ENCODE measurements around the gene UBE2O.
A peak's percentile ranks its signal among the peaks of the same experiment; 100 is the strongest.

The UBE2O gene

GRCh38 chr17:76397687-76398522, 55.0 kb downstream of the UBE2O start:
- no peak overlapping the region for H3K27ac ChIP-seq
- DNase-seq (ENCODE audit: low spot score), result peak; percentile 88
- TF ChIP-seq CTCF (IDR thresholded peaks at IDR 0.05), result peak; percentile 98
- H3K4me3 ChIP-seq, result no peak overlapping the region

- H3K27ac ChIP-seq, result no peak overlapping the region
- TF ChIP-seq CTCF (IDR thresholded peaks at IDR 0.05), result no peak
- no peak for DNase-seq (ENCODE audit: low spot score)
Observed at GRCh38 chr17:76397184-76397583, 55.8 kb downstream of the UBE2O start.

GRCh38 chr17:76395980-76396379, 57.0 kb downstream of the UBE2O start:
- Histone ChIP-seq H3K4me3 (no peak overlapping the region), H3K27ac (no peak overlapping the region)
- DNase-seq (ENCODE audit: low spot score), result no peak
- TF ChIP-seq CTCF (IDR thresholded peaks at IDR 0.05), result no peak

More at GRCh38 chr17:76397184-76397583, 55.8 kb downstream of the UBE2O start:
- H3K4me3 ChIP-seq, result no peak overlapping the region

GRCh38 chr17:76394166-76394565, 58.8 kb downstream of the UBE2O start:
- no peak for DNase-seq (ENCODE audit: low spot score)

GRCh38 chr17:76391200-76391715, 61.7 kb downstream of the UBE2O start:
- TF ChIP-seq CTCF (IDR thresholded peaks at IDR 0.05), result no peak
- Histone ChIP-seq H3K27ac (no peak overlapping the region), H3K4me3 (no peak overlapping the region)
- no peak for DNase-seq (ENCODE audit: low spot score)

More at GRCh38 chr17:76394166-76394565, 58.8 kb downstream of the UBE2O start:
- no peak for TF ChIP-seq CTCF (IDR thresholded peaks at IDR 0.05)
- no peak overlapping the region for H3K4me3 ChIP-seq
- no peak overlapping the region for H3K27ac ChIP-seq

- Histone ChIP-seq H3K27ac (no peak overlapping the region), H3K4me3 (no peak overlapping the region)
- DNase-seq (ENCODE audit: low spot score), result no peak
- no peak for TF ChIP-seq CTCF (IDR thresholded peaks at IDR 0.05)
Observed at GRCh38 chr17:76390003-76390421, 62.9 kb downstream of the UBE2O start.
